GM10266 (cell line): ENCODE results near the gene AKAP13.

ENCODE experiments used
- DNase-seq: peaks from one replicate; pipeline ENCODE4 v3.0.0; 2012; ENCODE audit errors: extremely low spot score
- CTCF ChIP-seq: IDR thresholded peaks from 2 replicates; pipeline ENCODE4 v1.5.1; 2012; ENCODE audit warnings: mild to moderate bottlenecking, low read depth; ENCODE audit not compliant: control insufficient read depth, insufficient read depth; ENCODE audit errors: missing control alignments

The AKAP13 gene

GRCh38 chr15:85676342-85677098 is 296.1 kb downstream of the AKAP13 start:
- no peak for DNase-seq
- no peak for TF ChIP-seq CTCF

- DNase-seq: no peak
- TF ChIP-seq CTCF: no peak
Observed at GRCh38 chr15:85679231-85679630, 298.8 kb downstream of the AKAP13 start.

GRCh38 chr15:85681386-85681785 is 301.0 kb downstream of the AKAP13 start:
- no peak for DNase-seq
- no peak for TF ChIP-seq CTCF

GRCh38 chr15:85684174-85684710 is 303.8 kb downstream of the AKAP13 start:
- no peak for TF ChIP-seq CTCF
- no peak for DNase-seq

GRCh38 chr15:85685356-85685755 is 305.0 kb downstream of the AKAP13 start:
- no peak for DNase-seq
- TF ChIP-seq CTCF: no peak

GRCh38 chr15:85687329-85687728 is 306.9 kb downstream of the AKAP13 start:
- TF ChIP-seq CTCF: no peak
- DNase-seq: no peak

GRCh38 chr15:85688711-85689110 is 308.3 kb downstream of the AKAP13 start:
- no peak for TF ChIP-seq CTCF
- no peak for DNase-seq
